GM21515 (cell line): Measurements from ENCODE around the gene PCDHGA12.
"Not testable (repeated sequence)": the region's sequence is repeated elsewhere in the genome, so short reads cannot be mapped to it uniquely, and the experiment has no call there.

ENCODE experiments used
- ATAC-seq: cut with Tn5 transposase; IDR thresholded peaks from one replicate; pipeline ENCODE4 v1.9.1; 2021; ENCODE audit not compliant: unreplicated experiment

The PCDHGA12 gene

DNA sequence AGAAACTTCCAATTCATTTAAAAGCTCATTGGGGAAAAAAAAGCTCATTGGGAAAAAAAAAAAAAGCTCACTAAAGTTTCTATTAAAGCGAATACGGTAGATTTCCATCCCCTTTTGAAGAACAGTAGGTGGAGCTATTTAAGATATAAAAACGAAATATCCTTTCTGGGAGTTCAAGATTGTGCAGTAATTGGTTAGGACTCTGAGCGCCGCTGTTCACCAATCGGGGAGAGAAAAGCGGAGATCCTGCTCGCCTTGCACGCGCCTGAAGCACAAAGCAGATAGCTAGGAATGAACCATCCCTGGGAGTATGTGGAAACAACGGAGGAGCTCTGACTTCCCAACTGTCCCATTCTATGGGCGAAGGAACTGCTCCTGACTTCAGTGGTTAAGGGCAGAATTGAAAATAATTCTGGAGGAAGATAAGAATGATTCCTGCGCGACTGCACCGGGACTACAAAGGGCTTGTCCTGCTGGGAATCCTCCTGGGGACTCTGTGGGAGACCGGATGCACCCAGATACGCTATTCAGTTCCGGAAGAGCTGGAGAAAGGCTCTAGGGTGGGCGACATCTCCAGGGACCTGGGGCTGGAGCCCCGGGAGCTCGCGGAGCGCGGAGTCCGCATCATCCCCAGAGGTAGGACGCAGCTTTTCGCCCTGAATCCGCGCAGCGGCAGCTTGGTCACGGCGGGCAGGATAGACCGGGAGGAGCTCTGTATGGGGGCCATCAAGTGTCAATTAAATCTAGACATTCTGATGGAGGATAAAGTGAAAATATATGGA lies at the start of gene PCDHGA12:
TSS of gene PCDHGA12 (plus strand) at position 176 of the 782 bp plus-strand sequence. CDS start at position 429, 253 bp downstream.
- peak; percentile 88 for ATAC-seq

DNA sequence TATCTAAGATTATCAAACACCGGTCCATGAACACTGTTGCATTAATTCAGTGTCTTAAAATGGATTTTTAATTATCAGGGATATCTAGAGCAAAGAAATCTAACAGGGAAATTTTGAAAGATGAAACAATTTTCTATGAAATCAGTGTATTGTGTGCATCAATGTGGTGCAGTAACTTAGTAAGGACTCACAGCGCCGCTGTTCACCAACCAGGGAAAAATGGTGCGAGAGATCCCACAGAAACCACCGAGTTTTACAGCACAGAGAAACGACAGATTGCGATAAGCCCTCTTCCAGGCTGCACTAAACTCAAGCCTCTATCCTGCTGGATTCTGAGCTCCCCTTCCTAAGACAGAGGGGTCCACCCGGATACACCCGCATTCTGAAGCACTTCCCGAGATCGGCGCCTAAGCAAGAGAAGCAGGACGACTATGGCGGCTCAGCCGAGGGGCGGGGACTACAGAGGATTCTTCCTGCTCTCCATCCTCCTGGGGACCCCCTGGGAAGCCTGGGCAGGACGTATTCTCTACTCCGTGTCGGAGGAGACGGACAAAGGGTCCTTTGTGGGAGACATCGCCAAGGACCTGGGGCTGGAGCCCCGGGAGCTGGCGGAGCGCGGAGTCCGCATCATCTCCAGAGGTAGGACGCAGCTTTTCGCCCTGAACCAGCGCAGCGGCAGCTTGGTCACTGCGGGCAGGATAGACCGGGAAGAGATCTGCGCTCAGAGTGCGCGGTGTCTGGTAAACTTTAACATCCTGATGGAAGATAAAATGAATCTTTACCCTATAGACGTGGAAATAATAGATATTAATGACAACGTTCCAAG lies 47.6 kb upstream of the PCDHGA12 start, which contains the start of gene PCDHGA7:
TSS of gene PCDHGA7 (plus strand) at position 274 of the 826 bp plus-strand sequence. CDS start at position 432, 158 bp downstream.
- no peak for ATAC-seq

DNA sequence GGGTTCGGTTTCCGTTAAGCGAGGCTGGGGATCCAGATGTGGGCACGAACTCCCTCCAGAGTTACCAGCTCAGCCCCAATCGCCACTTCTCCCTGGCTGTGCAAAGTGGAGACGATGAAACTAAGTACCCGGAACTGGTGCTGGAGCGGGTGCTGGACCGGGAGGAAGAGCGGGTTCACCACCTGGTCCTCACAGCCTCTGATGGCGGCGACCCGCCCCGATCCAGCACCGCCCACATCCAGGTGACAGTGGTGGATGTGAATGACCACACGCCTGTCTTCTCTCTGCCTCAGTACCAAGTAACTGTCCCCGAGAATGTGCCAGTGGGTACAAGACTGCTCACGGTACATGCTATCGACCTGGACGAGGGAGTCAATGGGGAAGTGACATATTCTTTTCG lies 47.0 kb upstream of the PCDHGA12 start:
- ATAC-seq: no peak

DNA sequence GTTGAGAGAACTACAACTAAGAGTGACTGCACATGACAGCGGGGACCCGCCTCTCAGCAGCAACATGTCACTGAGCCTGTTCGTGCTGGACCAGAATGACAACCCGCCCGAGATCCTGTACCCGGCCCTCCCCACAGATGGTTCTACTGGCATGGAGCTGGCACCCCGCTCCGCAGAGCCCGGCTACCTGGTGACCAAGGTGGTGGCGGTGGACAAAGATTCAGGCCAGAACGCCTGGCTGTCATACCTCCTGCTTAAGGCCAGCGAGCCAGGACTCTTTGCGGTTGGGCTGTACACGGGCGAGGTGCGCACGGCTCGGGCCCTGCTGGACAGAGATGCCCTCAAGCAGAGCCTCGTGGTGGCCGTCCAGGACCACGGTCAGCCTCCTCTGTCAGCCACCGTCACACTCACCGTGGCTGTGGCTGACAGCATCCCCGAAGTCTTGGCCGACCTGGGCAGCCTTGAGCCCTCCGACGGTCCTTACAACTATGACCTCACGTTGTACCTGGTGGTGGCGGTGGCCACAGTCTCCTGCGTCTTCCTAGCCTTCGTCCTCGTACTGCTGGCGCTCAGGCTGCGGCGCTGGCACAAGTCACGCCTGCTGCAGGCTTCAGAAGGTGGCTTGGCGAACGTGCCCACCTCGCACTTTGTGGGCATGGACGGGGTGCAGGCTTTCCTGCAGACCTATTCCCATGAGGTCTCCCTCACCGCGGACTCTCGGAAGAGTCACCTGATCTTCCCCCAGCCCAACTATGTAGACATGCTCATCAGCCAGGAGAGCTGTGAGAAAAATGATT lies 45.6 kb upstream of the PCDHGA12 start:
- ATAC-seq: no peak

DNA sequence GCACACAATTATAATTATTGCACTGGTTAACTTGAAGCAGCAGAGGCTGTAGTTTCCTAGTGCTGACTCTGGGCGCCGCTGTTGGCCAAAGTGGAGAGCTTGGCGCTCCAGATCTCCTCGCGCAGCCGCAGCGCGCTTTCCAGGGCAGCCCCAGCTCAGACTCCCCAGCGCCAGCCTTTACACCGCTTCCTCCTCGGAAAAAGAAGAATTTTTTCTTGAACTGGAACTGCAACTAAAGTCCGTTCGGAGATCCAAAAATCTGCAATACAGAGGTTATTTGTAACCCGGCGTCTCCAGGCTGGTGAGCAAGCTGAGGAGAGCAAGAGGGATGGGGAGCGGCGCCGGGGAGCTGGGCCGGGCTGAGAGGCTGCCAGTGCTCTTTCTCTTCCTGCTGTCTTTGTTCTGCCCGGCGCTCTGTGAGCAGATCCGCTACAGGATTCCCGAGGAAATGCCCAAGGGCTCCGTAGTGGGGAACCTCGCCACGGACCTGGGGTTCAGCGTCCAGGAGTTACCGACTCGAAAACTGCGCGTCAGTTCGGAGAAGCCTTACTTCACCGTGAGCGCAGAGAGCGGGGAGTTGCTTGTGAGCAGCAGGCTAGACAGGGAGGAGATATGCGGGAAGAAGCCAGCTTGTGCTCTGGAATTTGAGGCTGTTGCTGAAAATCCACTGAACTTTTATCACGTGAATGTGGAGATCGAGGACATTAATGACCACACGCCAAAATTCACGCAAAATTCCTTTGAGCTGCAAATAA lies 42.6 kb upstream of the PCDHGA12 start, which contains the start of gene PCDHGB4:
TSS of gene PCDHGB4 (plus strand) at position 142 of the 755 bp plus-strand sequence. CDS start at position 329, 187 bp downstream.
- peak; percentile 78 for ATAC-seq

DNA sequence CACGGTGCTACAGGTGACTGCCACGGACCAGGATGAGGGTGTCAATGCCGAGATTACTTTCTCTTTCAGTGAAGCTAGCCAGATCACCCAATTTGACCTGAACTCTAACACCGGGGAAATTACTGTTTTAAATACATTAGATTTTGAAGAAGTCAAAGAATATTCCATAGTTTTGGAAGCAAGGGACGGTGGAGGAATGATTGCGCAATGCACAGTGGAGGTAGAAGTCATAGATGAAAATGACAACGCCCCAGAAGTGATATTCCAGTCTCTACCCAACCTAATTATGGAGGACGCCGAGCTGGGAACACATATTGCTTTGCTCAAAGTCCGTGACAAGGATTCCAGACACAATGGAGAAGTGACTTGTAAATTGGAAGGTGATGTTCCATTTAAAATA lies 41.6 kb upstream of the PCDHGA12 start:
- ATAC-seq: no peak

DNA sequence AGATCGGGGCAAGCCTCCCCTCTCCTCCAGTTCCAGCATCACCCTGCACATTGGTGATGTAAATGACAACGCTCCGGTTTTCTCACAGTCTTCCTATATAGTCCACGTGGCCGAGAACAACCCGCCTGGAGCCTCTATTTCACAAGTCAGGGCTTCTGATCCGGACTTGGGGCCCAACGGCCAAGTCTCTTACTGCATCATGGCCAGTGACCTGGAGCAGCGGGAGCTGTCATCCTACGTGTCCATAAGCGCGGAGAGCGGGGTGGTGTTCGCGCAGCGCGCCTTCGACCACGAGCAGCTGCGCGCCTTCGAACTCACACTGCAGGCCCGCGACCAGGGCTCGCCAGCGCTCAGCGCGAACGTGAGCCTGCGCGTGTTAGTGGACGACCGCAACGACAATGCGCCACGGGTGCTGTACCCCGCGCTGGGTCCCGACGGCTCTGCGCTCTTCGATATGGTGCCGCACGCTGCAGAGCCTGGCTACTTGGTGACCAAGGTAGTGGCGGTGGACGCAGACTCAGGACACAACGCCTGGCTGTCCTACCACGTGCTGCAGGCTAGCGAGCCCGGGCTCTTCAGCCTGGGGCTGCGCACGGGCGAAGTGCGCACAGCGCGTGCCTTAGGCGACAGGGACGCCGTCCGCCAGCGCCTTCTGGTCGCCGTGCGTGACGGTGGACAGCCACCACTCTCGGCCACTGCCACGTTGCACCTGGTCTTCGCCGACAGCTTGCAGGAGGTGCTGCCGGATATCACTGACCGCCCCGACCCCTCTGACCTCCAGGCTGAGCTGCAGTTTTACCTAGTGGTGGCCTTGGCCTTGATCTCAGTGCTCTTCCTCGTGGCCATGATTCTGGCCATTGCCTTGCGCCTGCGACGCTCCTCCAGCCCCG lies 40.9 kb upstream of the PCDHGA12 start:
- no peak for ATAC-seq

DNA sequence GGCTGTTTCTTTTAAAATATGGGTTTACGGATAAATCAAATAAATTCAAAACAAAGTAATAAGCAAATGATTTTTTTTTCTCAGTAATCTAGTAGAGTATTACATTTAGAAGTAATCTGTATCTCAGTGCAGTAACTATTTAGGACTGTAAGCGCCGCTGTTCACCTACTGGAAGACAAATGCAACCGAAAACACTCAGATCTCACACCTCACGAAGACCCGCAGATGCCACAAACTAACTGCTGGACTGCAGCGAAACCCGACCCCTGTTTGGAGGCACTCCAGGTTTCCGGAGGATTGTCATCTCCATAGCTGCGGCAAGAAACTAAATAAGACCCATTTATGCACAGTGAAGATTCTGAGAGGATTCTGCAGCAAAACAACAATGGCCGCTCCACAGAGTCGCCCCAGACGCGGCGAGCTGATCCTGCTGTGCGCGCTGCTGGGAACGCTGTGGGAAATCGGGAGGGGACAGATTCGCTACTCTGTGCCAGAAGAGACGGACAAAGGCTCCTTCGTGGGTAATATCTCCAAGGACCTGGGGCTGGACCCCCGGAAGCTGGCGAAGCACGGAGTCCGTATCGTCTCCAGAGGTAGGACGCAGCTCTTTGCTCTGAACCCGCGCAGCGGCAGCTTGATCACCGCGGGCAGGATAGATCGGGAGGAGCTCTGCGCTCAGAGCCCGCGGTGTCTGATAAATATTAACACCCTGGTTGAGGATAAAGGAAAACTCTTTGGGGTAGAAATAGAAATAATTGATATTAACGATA lies 37.7 kb upstream of the PCDHGA12 start, which contains the start of gene PCDHGA8:
TSS of gene PCDHGA8 (plus strand) at position 205 of the 770 bp plus-strand sequence. CDS start at position 386, 181 bp downstream.
- no peak for ATAC-seq

DNA sequence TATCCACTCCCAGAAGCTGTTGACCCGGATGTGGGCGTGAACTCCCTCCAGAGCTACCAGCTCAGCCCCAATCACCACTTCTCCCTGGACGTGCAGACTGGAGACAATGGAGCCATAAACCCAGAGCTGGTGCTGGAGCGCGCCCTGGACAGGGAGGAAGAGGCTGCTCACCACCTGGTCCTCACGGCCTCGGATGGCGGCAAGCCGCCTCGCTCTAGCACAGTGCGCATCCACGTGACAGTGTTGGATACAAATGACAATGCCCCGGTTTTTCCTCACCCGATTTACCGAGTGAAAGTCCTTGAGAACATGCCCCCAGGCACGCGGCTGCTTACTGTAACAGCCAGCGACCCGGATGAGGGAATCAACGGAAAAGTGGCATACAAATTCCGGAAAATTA lies 37.0 kb upstream of the PCDHGA12 start:
- no peak for ATAC-seq

DNA sequence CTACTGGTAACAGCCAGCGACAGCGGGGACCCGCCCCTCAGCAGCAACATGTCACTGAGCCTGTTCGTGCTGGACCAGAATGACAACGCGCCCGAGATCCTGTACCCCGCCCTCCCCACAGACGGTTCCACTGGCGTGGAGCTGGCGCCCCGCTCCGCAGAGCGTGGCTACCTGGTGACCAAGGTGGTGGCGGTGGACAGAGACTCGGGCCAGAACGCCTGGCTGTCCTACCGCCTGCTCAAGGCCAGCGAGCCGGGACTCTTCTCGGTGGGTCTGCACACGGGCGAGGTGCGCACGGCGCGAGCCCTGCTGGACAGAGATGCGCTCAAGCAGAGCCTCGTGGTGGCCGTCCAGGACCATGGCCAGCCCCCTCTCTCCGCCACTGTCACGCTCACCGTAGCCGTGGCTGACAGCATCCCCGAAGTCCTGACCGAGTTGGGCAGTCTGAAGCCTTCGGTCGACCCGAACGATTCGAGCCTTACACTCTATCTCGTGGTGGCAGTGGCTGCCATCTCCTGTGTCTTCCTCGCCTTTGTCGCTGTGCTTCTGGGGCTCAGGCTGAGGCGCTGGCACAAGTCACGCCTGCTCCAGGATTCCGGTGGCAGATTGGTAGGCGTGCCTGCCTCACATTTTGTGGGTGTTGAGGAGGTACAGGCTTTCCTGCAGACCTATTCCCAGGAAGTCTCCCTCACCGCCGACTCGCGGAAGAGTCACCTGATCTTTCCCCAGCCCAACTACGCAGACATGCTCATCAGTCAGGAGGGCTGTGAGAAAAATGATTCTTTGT lies 35.7 kb upstream of the PCDHGA12 start:
- not testable (repeated sequence) for ATAC-seq

DNA sequence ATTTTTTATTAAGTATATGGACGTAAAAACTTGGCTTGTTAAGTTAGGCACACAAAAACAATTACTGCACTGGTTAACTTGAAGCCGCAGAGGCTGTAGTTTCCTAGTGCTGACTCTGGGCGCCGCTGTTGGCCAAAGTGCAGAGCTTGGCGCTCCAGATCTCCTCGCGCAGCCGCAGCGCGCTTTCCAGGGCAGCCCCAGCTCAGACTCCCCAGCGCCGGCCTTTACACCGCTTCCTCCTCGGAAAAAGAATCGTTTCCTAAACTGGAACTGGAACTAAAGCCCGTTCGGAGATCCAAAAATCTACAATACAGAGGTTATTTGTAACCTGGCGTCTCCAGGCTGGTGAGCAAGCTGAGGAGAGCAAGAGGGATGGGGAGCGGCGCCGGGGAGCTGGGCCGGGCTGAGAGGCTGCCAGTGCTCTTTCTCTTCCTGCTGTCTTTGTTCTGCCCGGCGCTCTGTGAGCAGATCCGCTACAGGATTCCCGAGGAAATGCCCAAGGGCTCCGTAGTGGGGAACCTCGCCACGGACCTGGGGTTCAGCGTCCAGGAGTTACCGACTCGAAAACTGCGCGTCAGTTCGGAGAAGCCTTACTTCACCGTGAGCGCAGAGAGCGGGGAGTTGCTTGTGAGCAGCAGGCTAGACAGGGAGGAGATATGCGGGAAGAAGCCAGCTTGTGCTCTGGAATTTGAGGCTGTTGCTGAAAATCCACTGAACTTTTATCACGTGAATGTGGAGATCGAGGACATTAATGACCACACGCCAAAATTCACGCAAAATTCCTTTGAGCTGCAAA lies 32.4 kb upstream of the PCDHGA12 start, which contains the start of gene PCDHGB5:
TSS of gene PCDHGB5 (plus strand) at position 192 of the 796 bp plus-strand sequence. CDS start at position 373, 181 bp downstream.
- peak; percentile 73 for ATAC-seq

DNA sequence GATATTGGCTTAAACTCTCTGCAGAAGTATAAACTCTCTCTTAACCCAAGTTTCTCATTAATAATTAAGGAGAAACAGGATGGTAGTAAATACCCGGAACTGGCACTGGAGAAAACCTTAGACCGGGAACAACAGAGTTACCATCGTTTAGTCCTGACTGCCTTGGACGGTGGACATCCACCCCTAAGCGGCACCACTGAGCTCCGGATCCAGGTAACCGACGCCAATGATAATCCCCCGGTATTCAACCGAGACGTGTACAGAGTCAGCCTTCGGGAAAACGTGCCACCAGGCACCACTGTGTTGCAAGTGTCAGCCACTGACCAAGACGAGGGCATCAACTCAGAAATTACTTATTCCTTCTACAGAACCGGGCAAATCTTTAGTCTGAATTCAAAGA lies 31.7 kb upstream of the PCDHGA12 start:
- ATAC-seq: no peak

DNA sequence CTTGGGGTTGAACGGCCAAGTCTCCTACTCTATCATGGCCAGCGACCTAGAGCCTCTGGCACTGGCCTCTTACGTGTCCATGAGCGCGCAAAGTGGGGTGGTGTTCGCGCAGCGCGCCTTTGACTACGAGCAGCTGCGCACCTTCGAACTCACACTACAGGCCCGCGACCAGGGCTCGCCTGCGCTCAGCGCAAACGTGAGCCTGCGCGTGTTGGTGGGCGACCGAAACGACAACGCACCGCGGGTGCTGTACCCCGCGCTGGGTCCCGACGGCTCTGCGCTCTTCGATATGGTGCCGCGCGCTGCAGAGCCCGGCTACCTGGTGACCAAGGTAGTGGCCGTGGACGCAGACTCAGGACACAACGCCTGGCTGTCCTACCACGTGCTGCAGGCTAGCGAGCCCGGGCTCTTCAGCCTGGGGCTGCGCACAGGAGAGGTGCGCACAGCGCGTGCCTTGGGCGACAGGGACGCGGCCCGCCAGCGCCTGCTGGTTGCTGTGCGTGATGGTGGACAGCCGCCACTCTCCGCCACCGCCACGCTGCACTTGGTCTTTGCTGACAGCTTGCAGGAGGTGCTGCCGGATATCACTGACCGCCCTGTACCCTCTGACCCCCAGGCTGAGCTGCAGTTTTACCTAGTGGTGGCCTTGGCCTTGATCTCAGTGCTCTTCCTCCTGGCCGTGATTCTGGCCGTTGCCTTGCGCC lies 30.6 kb upstream of the PCDHGA12 start:
- ATAC-seq: no peak

DNA sequence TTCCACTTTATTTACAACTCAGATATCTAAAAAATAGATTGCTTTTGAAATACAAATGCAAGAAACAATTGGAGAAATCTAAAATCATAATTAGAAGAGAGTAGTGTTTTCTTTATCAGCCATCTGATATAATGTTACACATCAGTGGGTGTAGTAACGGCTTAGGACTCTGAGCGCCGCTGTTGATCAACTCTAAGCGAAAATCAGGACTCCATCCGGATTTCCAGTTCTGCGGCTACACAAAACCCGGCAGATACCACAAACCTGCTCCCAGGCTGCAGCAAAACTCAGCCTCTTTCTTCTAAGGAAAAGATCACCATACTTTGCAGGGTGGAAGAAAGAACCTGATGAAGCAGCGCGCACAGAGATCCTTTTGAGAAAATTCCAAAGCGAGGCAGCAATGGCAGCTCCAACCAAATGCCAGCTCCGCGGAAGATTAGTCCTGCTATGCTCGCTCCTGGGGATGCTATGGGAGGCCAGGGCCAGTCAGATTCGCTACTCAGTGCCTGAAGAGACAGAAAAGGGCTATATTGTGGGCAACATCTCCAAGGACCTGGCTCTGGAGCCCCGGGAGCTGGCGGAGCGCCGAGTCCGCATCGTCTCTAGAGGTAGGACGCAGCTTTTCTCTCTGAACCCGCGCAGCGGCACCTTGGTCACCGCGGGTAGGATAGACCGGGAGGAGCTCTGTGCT lies 27.6 kb upstream of the PCDHGA12 start, which contains the start of gene PCDHGA9:
TSS of gene PCDHGA9 (plus strand) at position 226 of the 691 bp plus-strand sequence. CDS start at position 401, 175 bp downstream.
- ATAC-seq: no peak

DNA sequence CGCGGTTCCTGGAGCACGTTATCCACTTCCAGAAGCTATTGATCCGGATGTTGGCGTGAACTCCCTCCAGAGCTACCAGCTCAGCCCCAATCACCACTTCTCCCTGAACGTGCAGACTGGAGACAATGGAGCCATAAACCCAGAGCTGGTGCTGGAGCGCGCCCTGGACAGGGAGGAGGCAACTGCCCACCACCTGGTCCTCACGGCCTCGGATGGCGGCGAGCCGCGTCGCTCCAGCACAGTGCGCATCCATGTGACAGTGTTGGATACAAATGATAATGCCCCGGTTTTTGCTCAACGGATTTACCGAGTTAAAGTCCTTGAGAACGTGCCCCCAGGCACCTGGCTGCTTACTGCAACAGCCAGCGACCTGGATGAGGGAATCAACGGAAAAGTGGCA lies 26.9 kb upstream of the PCDHGA12 start:
- ATAC-seq: no peak
